ENCODE data around the gene RIPK3.
"Not testable (repeated sequence)": the region's sequence is repeated elsewhere in the genome, so short reads cannot be mapped to it uniquely, and the experiment has no call there.

Gene RIPK3

GRCh38 chr14:24339284-24340151 is at the start of gene RIPK3:
Gene RIPK3 (minus strand): TSS chr14:24339991. CDS start chr14:24339826, 165 bp downstream.
- no peak for TF ChIP-seq CTCF (IDR thresholded peaks at IDR 0.05; ENCODE audit: extremely low read depth, missing control alignments)
- DNase-seq (ENCODE audit: low spot score): peak; percentile 82

GRCh38 chr14:24389226-24389848 is 49.5 kb upstream of the RIPK3 start:
- TF ChIP-seq CTCF (IDR thresholded peaks at IDR 0.05; ENCODE audit: extremely low read depth, missing control alignments): no peak
- DNase-seq (ENCODE audit: low spot score): no peak

- no peak for TF ChIP-seq CTCF (IDR thresholded peaks at IDR 0.05; ENCODE audit: extremely low read depth, missing control alignments)
- no peak for DNase-seq (ENCODE audit: low spot score)
Observed at GRCh38 chr14:24388474-24389179, 48.8 kb upstream of the RIPK3 start.

- DNase-seq (ENCODE audit: low spot score): not testable (repeated sequence)
Observed at GRCh38 chr14:24387579-24387978, 47.8 kb upstream of the RIPK3 start.

- no peak for DNase-seq (ENCODE audit: low spot score)
- TF ChIP-seq CTCF (IDR thresholded peaks at IDR 0.05; ENCODE audit: extremely low read depth, missing control alignments): no peak
Observed at GRCh38 chr14:24387009-24387345, 47.2 kb upstream of the RIPK3 start.

GRCh38 chr14:24385524-24385923 is 45.7 kb upstream of the RIPK3 start:
- TF ChIP-seq CTCF (IDR thresholded peaks at IDR 0.05; ENCODE audit: extremely low read depth, missing control alignments): no peak
- no peak for DNase-seq (ENCODE audit: low spot score)

GRCh38 chr14:24384169-24384568 is 44.4 kb upstream of the RIPK3 start:
- TF ChIP-seq CTCF (IDR thresholded peaks at IDR 0.05; ENCODE audit: extremely low read depth, missing control alignments): no peak
- DNase-seq (ENCODE audit: low spot score): no peak

All from GM20000 (cell line).